ENCODE data around the gene ADRB2.

The ADRB2 gene

GRCh38 chr5:148805326-148806290 lies 20.8 kb upstream of the ADRB2 start:
- DNase-seq (ENCODE audit: low read depth in 2 of 2) = no peak

- no peak for DNase-seq (ENCODE audit: low read depth in 2 of 2)
Measured at GRCh38 chr5:148806520-148806931, 19.9 kb upstream of the ADRB2 start.

DNA sequence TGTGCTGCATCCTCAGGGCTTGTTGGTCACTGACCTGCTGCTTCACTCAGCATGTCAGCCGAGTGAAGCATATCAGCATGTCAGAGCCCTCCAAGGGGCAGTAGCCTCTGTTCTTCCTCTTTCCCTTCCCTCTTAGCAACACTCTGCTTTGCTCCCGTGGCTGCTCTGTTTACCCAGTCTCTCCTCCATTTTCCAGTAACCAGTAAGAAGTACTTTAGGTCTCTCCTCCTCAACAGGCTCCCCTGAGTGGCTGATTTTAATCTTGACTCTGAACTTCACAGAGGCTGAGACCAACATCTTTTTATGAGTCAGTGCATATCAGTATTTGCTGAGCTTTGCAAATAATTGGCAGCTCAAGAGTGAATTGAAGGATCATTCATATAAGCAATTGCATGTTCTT lies 18.6 kb upstream of the ADRB2 start:
- no peak for DNase-seq (ENCODE audit: low read depth in 2 of 2)

GRCh38 chr5:148808864-148809642 lies 17.4 kb upstream of the ADRB2 start:
- no peak for DNase-seq (ENCODE audit: low read depth in 2 of 2)

DNA sequence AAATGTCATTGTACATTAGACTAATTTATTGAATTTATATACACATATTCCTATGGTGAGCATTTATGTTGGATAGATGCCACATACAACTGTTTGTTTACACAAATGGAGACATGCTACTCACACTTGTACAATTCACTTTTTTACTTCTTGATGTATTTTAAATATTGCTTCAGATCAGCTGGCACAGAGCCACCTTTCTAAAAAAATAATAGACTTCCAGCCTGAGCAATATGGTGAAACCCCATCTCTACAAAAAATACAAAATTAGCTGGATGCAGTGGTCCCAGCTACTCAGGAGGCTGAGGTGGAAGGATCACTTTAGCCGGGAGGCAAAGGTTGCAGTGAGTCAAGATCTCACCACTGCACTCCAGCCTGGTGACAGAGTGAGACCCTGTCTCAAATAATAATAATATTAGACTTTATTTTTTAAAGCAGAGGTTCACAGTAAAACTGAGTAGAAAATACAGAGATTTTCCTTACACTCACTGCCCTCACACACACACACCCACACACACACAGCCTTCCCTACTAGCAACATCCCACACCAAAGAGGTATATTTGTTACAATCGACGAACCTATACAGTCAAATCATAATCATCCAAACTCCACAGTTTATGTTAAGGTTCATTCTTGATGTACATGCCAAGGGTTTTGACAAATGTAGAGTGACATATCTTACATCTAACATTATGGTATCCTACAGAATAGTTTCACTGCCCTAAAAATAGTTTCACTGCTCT lies 16.5 kb upstream of the ADRB2 start:
- DNase-seq (ENCODE audit: low read depth in 2 of 2) = no peak

- no peak for DNase-seq (ENCODE audit: low read depth in 2 of 2)
Measured at GRCh38 chr5:148810823-148811222, 15.6 kb upstream of the ADRB2 start.

- no peak for DNase-seq (ENCODE audit: low read depth in 2 of 2)
Measured at GRCh38 chr5:148811756-148812155, 14.7 kb upstream of the ADRB2 start.

DNA sequence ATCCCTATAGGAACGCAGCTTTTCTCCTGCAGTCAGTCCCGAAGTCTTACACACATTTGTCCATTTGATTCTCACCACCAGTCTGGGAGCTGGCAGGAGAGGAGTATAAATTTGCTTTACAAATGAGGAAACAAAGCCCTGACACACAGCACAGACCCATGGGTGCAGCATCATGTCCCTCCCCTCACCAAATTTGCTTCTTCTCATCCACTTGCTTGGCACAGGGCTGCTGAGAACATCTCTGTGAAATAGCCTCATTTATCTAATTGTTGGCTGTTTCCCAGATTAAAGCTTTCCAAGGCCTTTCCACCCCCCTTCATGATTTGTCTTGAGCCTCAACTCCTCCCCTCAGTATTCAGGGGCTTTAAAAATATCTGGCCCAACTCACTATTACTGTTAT lies 11.3 kb upstream of the ADRB2 start:
- DNase-seq (ENCODE audit: low read depth in 2 of 2) = no peak

- DNase-seq (ENCODE audit: low read depth in 2 of 2) = no peak
Measured at GRCh38 chr5:148815578-148815977, 10.8 kb upstream of the ADRB2 start.

- no peak for DNase-seq (ENCODE audit: low read depth in 2 of 2)
Measured at GRCh38 chr5:148816357-148816756, 10.1 kb upstream of the ADRB2 start.

- no peak for DNase-seq (ENCODE audit: low read depth in 2 of 2)
Measured at GRCh38 chr5:148816782-148817181, 9.6 kb upstream of the ADRB2 start.

DNA sequence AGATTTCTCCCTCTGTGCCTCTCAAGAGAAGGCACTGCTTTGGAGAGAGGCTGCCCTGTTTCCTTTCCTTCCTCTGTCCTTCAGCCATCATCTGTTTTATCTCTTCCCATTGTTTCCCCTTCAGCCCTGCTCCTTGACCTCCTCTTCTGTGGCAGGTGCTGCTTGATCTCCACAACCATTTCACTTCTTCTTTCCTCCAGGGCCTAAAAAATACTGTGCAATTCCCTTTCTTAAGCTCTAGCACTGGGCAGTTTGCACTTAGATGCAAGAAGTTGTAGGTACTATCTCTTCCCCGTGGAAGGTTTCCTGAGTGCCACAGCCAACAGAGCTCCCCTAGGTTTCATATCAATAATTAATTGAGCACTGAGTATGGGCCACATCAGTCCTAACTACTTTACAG lies 8.8 kb upstream of the ADRB2 start:
- no peak for DNase-seq (ENCODE audit: low read depth in 2 of 2)

GRCh38 chr5:148820461-148821395 lies 5.7 kb upstream of the ADRB2 start:
- DNase-seq (ENCODE audit: low read depth in 2 of 2) = no peak

- no peak for DNase-seq (ENCODE audit: low read depth in 2 of 2)
Measured at GRCh38 chr5:148823871-148824270, 2.5 kb upstream of the ADRB2 start.

DNA sequence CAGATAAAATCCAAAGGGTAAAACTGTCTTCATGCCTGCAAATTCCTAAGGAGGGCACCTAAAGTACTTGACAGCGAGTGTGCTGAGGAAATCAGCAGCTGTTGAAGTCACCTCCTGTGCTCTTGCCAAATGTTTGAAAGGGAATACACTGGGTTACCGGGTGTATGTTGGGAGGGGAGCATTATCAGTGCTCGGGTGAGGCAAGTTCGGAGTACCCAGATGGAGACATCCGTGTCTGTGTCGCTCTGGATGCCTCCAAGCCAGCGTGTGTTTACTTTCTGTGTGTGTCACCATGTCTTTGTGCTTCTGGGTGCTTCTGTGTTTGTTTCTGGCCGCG lies 727 bp upstream of the ADRB2 start:
- no peak for DNase-seq (ENCODE audit: low read depth in 2 of 2)

- DNase-seq (ENCODE audit: low read depth in 2 of 2) = no peak
Measured at GRCh38 chr5:148826739-148827070, 294 bp downstream of the ADRB2 start.

DNA sequence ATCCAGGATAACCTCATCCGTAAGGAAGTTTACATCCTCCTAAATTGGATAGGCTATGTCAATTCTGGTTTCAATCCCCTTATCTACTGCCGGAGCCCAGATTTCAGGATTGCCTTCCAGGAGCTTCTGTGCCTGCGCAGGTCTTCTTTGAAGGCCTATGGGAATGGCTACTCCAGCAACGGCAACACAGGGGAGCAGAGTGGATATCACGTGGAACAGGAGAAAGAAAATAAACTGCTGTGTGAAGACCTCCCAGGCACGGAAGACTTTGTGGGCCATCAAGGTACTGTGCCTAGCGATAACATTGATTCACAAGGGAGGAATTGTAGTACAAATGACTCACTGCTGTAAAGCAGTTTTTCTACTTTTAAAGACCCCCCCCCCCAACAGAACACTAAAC lies 1.3 kb downstream of the ADRB2 start:
- DNase-seq (ENCODE audit: low read depth in 2 of 2) = no peak

GRCh38 chr5:148828511-148829247 lies 2.3 kb downstream of the ADRB2 start:
- DNase-seq (ENCODE audit: low read depth in 2 of 2) = no peak

DNA sequence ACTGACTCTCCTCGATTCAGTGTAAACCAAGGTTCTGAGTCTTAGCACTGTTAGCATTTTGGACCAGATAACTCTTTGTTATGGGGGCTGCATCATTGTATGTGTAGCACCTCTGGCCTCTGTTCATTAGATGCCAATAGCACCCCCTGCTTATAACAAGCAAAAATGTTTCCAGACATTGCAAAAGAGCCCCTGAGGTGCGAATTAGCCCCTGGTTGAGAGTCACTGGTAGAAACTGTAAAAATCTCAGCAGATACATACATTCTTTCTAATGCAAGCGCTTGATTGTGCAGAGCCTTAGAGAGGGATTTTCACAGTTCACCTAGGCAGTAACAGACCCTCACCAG lies 2.8 kb downstream of the ADRB2 start:
- DNase-seq (ENCODE audit: low read depth in 2 of 2) = no peak

DNA sequence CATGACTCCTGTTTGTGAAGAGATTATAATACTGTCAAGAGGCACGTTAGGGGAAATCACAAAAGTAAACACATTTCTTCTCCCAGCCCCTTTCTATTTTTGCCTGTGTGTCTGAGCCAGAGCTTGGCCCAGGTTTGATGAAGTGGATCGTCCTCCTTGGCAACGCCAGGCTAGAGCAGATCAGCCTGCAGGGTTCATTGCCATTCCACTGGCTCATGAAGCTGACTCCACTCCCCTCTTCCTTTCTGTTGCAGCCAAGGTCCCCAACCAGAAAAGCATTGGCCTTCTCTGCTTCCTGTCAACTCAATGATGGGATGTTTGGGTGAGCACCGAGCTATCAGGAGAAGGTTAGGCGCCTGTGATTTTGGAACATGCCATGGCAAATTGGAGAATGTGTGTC lies 3.3 kb downstream of the ADRB2 start:
- DNase-seq (ENCODE audit: low read depth in 2 of 2) = no peak

GRCh38 chr5:148830211-148830610 lies 3.8 kb downstream of the ADRB2 start:
- no peak for DNase-seq (ENCODE audit: low read depth in 2 of 2)
